ENCODE results near the gene CLK2.
A peak's percentile ranks its signal among the peaks of the same experiment; 100 is the strongest.
"Not testable (repeated sequence)": the region's sequence is repeated elsewhere in the genome, so short reads cannot be mapped to it uniquely, and the experiment has no call there.

Gene CLK2

GRCh38 chr1:155263067-155263466 lies 10.2 kb downstream of the CLK2 start:
- DNase-seq: no peak

GRCh38 chr1:155261852-155262673 lies 11.2 kb downstream of the CLK2 start, which contains the start of gene SCAMP3:
Gene SCAMP3, minus strand, starts transcription at chr1:155262360. Its CDS starts 209 bp downstream, at chr1:155262151.
- DNase-seq: peak; percentile 87 to 90

- DNase-seq: no peak
Measured at GRCh38 chr1:155261493-155261851, 11.8 kb downstream of the CLK2 start.

- DNase-seq: no peak
Measured at GRCh38 chr1:155260276-155260675, 13.0 kb downstream of the CLK2 start.

- DNase-seq: no peak
Measured at GRCh38 chr1:155256058-155256852, 17.0 kb downstream of the CLK2 start.

GRCh38 chr1:155255243-155256007 lies 17.9 kb downstream of the CLK2 start, which contains the start of gene ENTREP3:
Gene ENTREP3, minus strand, starts transcription at chr1:155255483. Its CDS starts 606 bp downstream, at chr1:155254877.
- DNase-seq: peak; percentile 82 to 86

- no peak for DNase-seq
Measured at GRCh38 chr1:155254714-155255242, 18.5 kb downstream of the CLK2 start.

GRCh38 chr1:155254228-155254713 lies 19.0 kb downstream of the CLK2 start:
- no peak for DNase-seq

GRCh38 chr1:155253797-155254196 lies 19.5 kb downstream of the CLK2 start:
- DNase-seq: no peak

- DNase-seq: no peak
Measured at GRCh38 chr1:155253208-155253607, 20.1 kb downstream of the CLK2 start.

GRCh38 chr1:155251566-155251965 lies 21.7 kb downstream of the CLK2 start:
- DNase-seq: no peak

- DNase-seq: peak; percentile 98
Measured at GRCh38 chr1:155250633-155251449, 22.5 kb downstream of the CLK2 start.

GRCh38 chr1:155250246-155250632 lies 23.1 kb downstream of the CLK2 start:
- no peak for DNase-seq

GRCh38 chr1:155247667-155248553 lies 25.4 kb downstream of the CLK2 start:
- no peak for DNase-seq

- DNase-seq: not testable (repeated sequence)
Measured at GRCh38 chr1:155246796-155247195, 26.5 kb downstream of the CLK2 start.

- DNase-seq: no peak
Measured at GRCh38 chr1:155245163-155245524, 28.2 kb downstream of the CLK2 start.

- peak; percentile 89 to 95 for DNase-seq
Measured at GRCh38 chr1:155244368-155245162, 28.7 kb downstream of the CLK2 start.

GRCh38 chr1:155242805-155243358 lies 30.4 kb downstream of the CLK2 start:
- DNase-seq: no peak

GRCh38 chr1:155241841-155242264 lies 31.5 kb downstream of the CLK2 start:
- no peak for DNase-seq

Data from stimulated activated CD4-positive, alpha-beta T cell treated with anti-CD3 and anti-CD28 coated beads, Interleukin-2, amount 100 ng/mL, for 24 hours (primary cell).